Activated CD4-positive, alpha-beta T cell treated with anti-CD3 and anti-CD28 coated beads for 1 hour (primary cell): ENCODE data around the gene SF3B2.
A peak's percentile ranks its signal among the peaks of the same experiment; 100 is the strongest.
"Not testable (repeated sequence)": the region's sequence is repeated elsewhere in the genome, so short reads cannot be mapped to it uniquely, and the experiment has no call there.

ENCODE experiments used
- DNase-seq: peaks from one replicate; pipeline ENCODE4 v3.0.0-alpha.2; 2020

The SF3B2 gene

GRCh38 chr11:66051766-66052663 is at the start of gene SF3B2:
SF3B2 (plus strand) TSS chr11:66052364; CDS start chr11:66052385, 21 bp downstream.
- peak; percentile 92 for DNase-seq

- no peak for DNase-seq
These were observed 49.4 kb upstream of the SF3B2 start for GRCh38 chr11:66002648-66003225.

GRCh38 chr11:66003291-66003690 is 48.9 kb upstream of the SF3B2 start:
- no peak for DNase-seq

DNA sequence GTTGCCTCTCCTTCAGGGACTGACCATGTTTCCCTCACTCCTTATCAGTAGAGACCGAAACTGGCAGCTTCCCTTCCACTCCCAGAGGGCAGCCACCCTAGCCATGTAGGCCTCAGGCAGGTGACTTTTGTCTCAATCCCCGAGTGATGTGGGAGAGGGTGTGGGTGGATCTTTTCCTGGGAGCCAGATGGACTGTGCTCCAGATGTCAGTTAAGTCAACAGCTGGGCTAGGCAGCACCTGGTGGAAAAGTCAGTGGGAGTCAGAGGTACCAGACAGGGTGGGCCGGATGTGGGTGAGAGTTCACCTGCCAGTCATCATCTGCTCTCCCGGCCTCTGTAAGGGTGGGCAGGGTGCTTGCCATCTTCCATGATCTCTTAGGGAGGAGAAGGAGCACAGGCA is 48.0 kb upstream of the SF3B2 start:
- no peak for DNase-seq

DNA sequence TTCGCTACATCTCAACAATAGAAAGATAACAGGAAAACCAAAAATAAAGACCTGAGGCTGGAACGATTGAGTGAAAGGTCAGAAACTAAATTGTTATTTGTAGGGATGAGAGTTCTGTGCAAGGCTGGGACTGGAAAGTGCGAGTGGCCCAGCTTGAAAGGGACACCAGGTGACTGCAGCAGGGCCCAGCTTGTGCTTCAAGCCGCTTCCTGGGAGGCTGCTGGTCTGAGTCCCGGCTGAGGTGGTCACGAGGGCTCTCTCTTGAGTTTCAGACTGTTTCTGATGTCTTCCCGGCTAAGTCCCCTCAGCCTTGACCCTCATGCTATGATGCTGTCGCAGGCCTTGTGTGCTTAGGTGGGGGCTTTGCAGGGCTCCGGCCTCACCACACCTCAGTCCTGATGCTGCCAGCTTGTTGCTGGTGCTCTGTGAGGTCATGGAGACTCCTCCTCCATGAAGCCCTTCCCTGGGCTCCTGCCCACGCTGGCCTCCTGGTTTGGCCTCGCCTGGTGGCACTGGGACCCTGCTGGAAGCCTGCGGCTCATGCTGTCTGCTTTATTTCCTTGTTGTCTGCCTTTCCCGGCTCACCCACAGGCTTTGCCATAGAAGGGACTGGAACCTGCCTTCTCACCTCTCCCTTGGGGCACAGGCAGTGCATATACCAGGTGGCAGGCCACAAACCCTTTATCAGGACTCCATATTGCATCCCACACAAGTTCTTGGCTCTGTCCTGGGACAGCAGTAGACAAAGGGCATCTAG is 45.9 kb upstream of the SF3B2 start:
- no peak for DNase-seq

DNA sequence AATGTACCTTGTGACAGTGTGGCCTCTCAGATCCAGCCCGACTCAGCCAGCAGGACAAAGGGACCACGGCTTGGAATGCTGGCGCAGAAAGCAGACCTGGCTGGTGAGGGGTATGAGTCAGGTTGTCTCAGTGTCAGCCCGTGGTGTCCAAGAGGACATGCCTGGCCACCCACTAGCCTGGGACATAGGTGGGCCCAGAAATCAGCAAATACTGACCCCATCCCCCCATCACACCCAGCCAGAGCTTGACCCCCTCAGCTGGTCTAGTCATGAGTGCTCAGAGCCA is 45.3 kb upstream of the SF3B2 start:
- no peak for DNase-seq

- no peak for DNase-seq
These were observed 44.9 kb upstream of the SF3B2 start for GRCh38 chr11:66007201-66007634.

DNA sequence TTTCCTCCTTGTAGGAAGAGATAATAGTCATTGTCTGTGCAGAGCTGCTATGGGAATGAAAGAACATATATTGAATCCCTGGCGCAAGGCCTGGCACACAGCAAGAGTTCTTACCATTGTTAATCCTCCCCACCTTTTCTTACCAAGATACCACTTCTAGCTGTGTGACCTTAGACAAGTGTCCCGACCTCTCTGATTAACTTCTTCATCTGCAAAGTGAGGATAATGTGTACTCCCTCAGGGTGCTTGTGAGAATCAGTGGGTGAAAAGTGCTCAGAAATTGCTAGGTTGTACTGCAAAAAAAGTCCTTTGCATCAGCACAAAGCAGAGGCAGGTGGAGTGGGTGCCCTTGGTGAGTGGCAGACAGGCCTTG is 44.1 kb upstream of the SF3B2 start:
- DNase-seq, result no peak

DNA sequence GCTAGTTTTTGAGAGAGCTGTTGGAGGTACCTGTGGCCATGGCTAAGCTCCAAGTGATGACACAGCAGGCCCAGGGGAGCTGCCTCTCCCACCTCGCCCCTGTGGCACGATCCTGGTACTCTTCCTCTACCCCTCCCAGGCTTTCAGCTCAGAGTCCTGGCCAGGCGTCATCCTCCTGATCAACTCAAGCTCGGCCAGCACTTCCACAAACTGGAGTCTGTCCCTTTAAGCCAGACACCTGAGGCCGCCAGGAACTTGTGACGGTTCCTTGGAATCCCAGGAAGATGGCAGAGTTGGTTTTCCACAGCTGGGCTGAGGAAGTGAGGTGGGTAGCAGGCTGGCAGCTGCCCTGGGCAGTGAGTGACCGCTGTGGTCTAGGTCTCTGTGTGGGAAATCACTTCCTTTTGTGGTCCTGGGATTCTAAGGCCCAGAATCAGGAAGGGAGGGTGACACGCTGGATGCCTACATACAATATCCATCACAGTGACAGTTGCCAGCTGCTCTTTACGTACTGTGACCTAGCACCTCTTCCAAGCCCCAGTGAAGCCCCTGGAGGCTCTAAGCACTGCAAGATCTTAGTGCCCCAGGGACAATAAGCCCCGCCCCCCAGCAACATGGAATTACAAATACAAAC is 43.6 kb upstream of the SF3B2 start:
- DNase-seq, result no peak

DNA sequence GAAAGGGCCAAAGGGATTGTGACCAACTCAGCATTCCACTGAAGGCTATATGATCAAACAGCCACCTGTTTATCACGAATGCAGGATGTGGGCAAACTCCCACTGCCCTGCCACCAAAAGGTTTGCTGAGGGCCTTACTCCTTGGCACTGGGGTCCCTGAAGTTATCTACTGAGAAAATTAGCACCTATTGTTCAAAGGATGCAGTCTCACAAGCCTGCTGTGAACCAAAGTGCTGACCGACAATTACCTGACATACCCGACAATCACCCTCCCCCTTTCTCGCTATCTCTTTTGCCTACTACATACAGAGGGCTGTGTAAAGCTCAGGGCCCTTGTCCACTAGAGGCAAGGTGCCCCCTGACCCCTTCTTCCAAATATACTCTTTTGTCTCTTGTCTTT is 42.1 kb upstream of the SF3B2 start:
- DNase-seq, result not testable (repeated sequence)

DNA sequence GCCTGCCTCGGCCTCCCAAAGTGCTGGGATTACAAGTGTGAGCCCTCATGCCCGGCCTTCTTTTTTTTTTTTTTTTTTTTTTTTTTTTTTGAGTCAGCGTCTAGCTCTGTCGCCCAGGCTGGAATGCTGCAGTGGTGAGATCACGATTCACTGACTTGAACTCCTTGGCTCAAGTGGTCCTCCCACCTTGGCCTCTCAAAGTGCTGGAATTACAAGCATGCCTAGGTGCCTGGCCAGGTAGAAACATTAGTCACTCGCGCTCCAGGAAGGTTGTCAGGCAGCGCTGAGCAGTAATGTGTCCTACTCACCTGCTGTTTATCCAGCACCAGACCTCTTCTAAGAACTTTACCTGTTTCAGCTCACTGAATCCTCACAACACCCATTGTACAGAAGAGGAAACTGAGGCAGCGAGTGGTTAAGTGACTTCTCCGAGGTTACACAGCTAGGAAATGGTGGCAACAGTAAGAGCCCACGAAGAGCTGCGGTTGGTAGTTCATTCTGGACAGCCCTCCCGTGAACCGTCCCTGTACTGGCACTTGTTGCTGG is 40.9 kb upstream of the SF3B2 start:
- no peak for DNase-seq

GRCh38 chr11:66011785-66012303 is 40.3 kb upstream of the SF3B2 start, which contains the start of gene CST6:
CST6 (plus strand) TSS chr11:66012008; CDS start chr11:66012045, 37 bp downstream.
- no peak for DNase-seq

GRCh38 chr11:66012371-66012945 is 39.7 kb upstream of the SF3B2 start:
- no peak for DNase-seq

DNA sequence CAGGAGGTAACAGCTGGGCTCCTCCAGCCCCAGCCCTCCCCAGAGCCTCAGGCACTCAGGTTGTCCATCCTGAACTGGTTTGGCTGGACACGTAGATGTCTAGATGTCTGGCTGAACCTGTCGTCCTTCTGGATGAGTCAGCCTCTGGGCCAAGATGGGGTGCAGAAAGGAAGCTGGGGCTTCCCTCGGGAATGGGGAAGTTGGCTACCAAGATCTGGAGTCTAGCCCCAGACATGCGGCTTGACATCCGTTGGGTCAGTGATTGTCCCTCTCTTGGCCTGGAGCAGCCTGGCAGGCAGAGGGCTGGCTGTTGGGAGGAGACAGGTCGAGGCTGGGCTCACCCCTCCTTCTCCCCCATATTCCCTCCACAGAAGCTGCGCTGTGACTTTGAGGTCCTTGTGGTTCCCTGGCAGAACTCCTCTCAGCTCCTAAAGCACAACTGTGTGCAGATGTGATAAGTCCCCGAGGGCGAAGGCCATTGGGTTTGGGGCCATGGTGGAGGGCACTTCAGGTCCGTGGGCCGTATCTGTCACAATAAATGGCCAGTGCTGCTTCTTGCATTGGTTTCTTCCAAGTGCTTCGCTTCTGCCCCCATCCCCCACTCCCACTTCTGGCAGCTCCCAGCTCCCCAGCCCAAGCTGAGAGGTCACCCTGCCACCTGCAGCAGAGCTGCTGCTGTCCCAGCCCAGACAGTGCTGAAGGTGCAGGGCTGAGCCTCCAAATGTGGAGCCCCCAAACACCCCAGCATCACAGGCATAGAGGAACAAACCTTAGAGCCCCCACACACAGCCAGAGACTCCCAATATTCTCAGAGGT is 39.0 kb upstream of the SF3B2 start:
- DNase-seq, result no peak

DNA sequence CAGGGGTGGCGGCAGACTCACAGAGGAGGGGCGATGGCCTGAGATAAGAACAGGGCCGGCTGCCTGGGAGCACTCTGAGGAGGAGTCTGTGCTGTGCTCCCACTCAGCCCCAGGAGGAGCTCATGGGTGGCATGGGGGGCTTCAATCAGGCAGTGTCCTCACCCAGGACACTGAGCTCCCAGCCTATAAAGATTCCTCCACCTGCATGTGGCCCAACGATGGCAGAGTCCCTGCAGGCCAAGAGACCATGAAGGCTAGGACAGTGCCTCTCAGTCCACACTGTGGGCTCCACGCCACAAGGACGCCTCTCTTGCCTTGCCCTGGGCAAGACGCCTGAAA is 38.4 kb upstream of the SF3B2 start:
- no peak for DNase-seq

DNA sequence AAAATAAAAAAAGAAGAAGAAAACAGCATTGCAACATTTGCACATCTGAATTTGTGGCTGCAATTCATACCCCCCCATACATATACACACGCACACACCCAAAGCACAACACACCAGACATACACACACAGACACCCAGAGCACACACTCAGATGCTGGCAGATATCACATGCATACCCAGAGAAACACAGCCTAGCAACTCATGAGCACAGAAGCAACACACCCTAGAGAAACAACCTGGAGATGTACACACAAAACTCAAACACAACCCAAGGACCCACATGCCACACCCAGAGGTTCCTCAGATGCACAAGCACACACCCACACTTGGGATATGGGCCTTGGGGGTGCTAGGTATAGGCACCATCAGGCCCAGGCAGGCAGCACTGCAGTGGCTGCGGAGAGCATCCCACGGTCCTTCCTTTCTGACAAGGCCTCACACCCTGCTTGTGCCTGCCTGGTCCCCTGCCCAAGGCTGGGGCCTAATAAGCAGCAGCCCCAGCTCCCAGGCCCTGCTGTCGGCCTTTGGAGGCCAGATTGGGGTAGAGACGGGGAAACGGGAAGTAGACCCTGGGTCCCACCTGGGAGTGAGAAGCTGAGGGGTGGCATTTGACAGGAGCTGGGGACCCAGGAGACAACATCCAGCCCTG is 37.2 kb upstream of the SF3B2 start:
- DNase-seq, result no peak

GRCh38 chr11:66015454-66015881 is 36.7 kb upstream of the SF3B2 start:
- no peak for DNase-seq

DNA sequence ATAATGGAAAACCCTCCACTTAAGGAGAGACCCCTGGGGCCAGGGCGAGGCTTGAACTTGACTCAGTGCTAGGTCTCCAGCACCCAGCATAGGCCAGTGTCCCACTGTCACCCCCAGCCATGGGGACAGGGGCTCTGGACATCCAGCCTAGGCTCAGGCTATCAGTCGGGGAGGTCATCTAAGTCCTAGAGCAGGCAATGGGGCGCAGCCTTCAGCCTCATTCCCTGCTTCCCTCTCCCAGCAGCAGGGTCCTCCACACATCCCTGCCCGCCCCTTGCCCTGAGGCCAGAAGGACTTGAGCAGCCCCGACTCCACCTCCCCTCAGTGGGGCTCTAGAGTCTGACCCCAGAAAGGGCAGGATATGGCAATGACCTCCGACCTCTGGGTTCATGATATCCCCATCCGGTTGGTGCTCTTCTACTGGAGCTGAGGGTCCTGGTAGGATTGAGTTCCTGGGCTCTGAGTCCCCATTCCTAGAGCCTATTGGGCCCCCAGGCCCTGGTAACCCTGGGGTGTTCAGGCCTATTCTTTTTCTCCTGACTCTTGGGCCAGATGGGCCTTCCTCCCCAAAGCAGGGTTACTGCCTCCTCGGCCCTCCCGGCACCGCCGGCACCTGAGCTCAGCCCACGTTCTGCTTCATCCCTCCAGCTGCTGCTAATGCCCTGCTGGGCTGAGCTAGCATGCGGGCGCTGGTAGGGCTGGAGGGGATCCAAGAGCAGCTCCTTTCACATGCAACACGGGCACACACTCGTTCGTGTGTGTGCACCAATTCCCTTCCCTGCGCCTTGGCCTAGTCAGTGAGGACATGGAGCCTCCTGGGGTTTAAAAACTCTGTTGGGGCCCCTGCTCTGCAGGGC is 36.0 kb upstream of the SF3B2 start:
- no peak for DNase-seq

DNA sequence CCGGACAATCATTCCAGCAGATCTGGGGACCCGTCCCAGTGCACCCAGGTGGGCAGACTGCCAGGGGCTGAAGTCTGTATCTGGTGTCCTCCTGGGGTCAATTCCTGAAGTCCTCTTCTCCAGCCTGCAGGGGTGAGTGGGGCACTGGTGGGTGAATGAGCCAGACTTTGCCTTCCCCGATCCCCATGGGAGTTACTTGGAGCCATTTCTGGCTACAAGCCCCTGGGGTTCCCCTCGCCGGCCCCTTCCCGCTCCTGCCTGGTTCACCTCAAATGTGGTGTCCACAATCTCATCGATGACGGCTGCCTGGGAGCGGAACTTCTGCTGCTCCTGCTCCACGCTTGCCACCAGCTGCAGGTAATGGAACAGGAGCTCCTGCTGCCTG is 35.4 kb upstream of the SF3B2 start:
- DNase-seq, result no peak

- DNase-seq, result no peak
These were observed 34.8 kb upstream of the SF3B2 start for GRCh38 chr11:66017321-66017720.
